ENCODE data around the gene RCCD1. TPM values are rescaled to one million over a fixed set of nuclear protein-coding genes. Genes with fewer than 3 reads are reported as not detected.
A peak's percentile ranks its signal among the peaks of the same experiment; 100 is the strongest.

Gene RCCD1
- total RNA-seq, 1 donor from 2014 or later: 20.3 TPM

DNA sequence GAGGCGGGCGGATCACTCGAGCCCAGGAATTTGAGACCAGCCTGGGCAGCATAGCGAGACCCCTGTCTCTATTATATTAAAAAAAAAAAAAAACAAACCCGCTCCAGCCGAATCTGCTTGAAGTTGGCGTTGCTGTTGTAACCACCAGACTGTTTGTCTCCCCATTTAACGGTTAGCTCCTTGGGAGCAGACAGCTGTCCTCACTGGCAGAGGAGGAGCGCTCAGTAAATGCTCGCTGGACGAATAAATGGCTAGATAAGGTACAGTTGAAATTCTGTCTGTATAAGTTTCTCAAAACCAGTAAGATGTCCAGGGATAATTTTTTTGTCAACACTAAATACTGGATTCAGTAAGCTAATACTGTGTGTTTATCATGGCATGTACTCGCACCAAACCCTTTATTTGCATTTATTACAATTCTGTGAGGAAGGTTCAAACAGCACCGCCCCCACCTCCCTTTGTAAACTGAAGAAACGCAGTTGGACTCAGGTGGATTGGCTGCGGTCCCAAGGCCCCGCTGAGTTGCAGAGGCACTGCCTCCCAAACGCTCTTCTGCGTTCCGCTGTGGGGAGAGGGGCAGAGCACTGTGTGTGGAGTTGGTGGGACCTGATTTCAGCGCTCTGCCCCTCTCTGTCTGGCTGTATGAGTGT, 1.1 kb downstream of the RCCD1 start:
- Mint-ChIP-seq H3K36me3 (peaks cover 4% of the 10 kb centered on the region), H3K27me3 (no peaks in the 10 kb centered on the region), H3K4me3 (peak overlapping the region; percentile 88), H3K4me1 (ENCODE audit: unreplicated experiment) (peaks cover 8% of the 10 kb centered on the region), H3K27ac (peak overlapping the region; percentile 87), H3K9me3 (no peaks in the 10 kb centered on the region)
- no peak for DNase-seq (ENCODE audit: extremely low spot score, unreplicated experiment)
- TF ChIP-seq, protein P1, sequence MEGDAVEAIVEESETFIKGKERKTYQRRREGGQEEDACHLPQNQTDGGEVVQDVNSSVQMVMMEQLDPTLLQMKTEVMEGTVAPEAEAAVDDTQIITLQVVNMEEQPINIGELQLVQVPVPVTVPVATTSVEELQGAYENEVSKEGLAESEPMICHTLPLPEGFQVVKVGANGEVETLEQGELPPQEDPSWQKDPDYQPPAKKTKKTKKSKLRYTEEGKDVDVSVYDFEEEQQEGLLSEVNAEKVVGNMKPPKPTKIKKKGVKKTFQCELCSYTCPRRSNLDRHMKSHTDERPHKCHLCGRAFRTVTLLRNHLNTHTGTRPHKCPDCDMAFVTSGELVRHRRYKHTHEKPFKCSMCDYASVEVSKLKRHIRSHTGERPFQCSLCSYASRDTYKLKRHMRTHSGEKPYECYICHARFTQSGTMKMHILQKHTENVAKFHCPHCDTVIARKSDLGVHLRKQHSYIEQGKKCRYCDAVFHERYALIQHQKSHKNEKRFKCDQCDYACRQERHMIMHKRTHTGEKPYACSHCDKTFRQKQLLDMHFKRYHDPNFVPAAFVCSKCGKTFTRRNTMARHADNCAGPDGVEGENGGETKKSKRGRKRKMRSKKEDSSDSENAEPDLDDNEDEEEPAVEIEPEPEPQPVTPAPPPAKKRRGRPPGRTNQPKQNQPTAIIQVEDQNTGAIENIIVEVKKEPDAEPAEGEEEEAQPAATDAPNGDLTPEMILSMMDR (conservative IDR thresholded peaks at IDR 0.05): no peak

- H3K4me1 Mint-ChIP-seq (ENCODE audit: unreplicated experiment): peaks cover 8% of the 10 kb centered on the region
- H3K36me3 Mint-ChIP-seq: peaks cover 4% of the 10 kb centered on the region
- no peaks in the 10 kb centered on the region for H3K9me3 Mint-ChIP-seq
- DNase-seq (ENCODE audit: extremely low spot score, unreplicated experiment): peak; percentile 86
- no peaks in the 10 kb centered on the region for H3K27me3 Mint-ChIP-seq
- peak overlapping the region; percentile 88 for H3K4me3 Mint-ChIP-seq
- H3K27ac Mint-ChIP-seq: peak overlapping the region; percentile 87
- TF ChIP-seq, protein P1 (conservative IDR thresholded peaks at IDR 0.05): peak; percentile 99
These were observed 1.8 kb downstream of the RCCD1 start for GRCh38 chr15:90956274-90957030.

DNA sequence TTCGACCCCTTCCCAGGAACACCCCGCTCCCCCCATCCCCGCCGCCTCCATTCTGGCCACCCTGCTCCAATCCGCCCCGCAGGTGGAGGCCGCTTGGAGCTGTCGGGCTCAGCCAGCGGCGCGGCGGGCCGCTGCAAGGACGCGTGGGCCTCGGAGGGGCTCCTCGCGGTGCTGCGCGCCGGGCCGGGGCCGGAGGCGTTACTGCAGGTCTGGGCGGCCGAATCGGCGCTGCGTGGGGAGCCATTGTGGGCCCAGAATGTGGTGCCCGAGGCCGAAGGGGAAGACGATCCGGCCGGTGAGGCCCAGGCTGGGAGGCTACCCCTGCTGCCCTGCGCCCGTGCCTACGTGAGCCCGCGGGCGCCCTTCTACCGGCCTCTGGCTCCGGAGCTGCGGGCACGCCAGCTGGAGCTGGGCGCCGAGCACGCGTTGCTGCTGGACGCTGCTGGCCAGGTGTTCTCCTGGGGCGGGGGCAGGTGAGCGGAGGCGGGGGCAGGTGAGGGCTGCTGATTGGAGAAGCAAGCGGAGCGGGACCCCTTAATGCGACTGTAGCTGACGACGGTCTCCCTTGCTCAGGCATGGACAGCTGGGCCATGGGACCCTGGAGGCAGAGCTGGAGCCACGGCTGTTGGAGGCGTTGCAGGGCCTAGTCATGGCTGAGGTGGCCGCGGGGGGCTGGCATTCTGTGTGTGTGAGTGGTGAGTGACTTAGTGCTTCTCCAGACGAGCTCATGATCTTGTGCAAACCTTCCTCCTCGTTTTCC, 2.5 kb downstream of the RCCD1 start:
- peaks cover 11% of the 10 kb centered on the region for H3K4me1 Mint-ChIP-seq (ENCODE audit: unreplicated experiment)
- TF ChIP-seq, protein P1 (conservative IDR thresholded peaks at IDR 0.05): no peak
- peak overlapping the region; percentile 89 for H3K4me3 Mint-ChIP-seq
- H3K9me3 Mint-ChIP-seq: no peaks in the 10 kb centered on the region
- peaks cover 5% of the 10 kb centered on the region for H3K36me3 Mint-ChIP-seq
- no peaks in the 10 kb centered on the region for H3K27me3 Mint-ChIP-seq
- DNase-seq (ENCODE audit: extremely low spot score, unreplicated experiment): no peak
- peak overlapping the region; percentile 66 for H3K27ac Mint-ChIP-seq

DNA sequence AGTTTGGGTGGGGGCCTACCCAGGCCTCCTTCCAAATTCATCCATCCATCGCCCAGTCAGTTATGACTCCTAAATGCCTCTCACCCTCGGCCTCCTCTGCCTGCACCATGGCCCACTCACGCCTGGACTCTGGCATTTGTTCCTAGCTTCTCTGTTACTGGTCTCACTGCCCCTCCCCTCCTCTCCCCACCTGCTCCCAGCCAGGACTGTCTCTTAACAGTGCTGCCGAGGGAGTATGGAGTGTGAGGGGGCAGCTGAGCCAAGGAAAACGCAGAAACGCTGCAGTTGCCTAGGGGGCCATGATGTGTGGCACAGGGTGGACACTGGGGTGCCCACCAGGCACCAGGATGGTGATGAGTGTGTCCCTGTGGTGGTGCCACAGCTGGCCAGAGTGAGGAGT, 3.1 kb downstream of the RCCD1 start:
- TF ChIP-seq, protein P1 (conservative IDR thresholded peaks at IDR 0.05): no peak
- Mint-ChIP-seq H3K36me3 (peaks cover 8% of the 10 kb centered on the region), H3K9me3 (no peaks in the 10 kb centered on the region), H3K4me3 (peak overlapping the region; percentile 89), H3K27ac (peak overlapping the region; percentile 66), H3K4me1 (ENCODE audit: unreplicated experiment) (peaks cover 12% of the 10 kb centered on the region), H3K27me3 (no peaks in the 10 kb centered on the region)
- DNase-seq (ENCODE audit: extremely low spot score, unreplicated experiment): no peak

DNA sequence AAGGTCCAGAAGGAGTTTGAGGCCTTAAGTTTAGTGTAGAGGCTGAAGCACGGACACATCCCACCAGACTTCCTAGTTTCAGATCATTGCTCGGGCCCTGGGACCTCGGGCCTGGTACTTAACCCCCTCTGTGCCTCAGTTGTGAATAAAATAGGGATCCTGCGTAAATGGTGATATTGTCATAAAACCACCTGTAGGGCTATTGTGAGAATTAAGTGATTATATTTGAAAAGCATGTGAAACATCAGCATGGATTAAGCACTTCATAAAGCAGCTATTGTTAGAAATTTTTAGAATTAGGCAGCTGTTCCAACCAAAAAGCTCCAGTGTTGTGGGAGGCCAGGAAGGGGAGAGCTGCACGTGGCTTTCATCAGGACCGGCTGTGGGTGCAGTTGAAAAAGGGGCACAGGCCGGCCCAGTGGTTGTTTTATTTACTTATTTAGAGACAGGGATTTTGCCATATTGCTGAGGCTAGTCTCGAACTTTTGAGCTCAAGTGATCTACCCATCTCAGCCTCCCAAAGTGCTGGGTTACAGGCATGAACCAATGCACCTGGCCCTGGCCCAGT, 4.4 kb downstream of the RCCD1 start:
- Mint-ChIP-seq H3K27ac (no peak overlapping the region), H3K4me3 (peak overlapping the region; percentile 49), H3K4me1 (ENCODE audit: unreplicated experiment) (peaks cover 12% of the 10 kb centered on the region)

More for the DNA sequence above, 4.4 kb downstream of the RCCD1 start:
- no peak for DNase-seq (ENCODE audit: extremely low spot score, unreplicated experiment)
- H3K9me3 Mint-ChIP-seq: no peaks in the 10 kb centered on the region
- peaks cover 11% of the 10 kb centered on the region for H3K36me3 Mint-ChIP-seq
- TF ChIP-seq, protein P1 (conservative IDR thresholded peaks at IDR 0.05): no peak
- no peaks in the 10 kb centered on the region for H3K27me3 Mint-ChIP-seq
